CD4-positive, alpha-beta T cell treated with Interleukin-4 for 4 hours (primary cell): Measurements from ENCODE around the gene NPHS2.
"Not testable (repeated sequence)": the region's sequence is repeated elsewhere in the genome, so short reads cannot be mapped to it uniquely, and the experiment has no call there.

ENCODE experiments used
- DNase-seq: peaks from one replicate; pipeline ENCODE4 v3.0.0-alpha.2; 2020

Gene NPHS2

GRCh38 chr1:179545321-179545720, 30.4 kb downstream of the NPHS2 start:
- DNase-seq = no peak

- DNase-seq = no peak
Measured at GRCh38 chr1:179541774-179542173, 34.0 kb downstream of the NPHS2 start.

GRCh38 chr1:179530352-179530751, 45.4 kb downstream of the NPHS2 start:
- DNase-seq = no peak

GRCh38 chr1:179529482-179530195, 46.1 kb downstream of the NPHS2 start:
- DNase-seq = no peak

GRCh38 chr1:179518544-179518943, 57.2 kb downstream of the NPHS2 start:
- not testable (repeated sequence) for DNase-seq

- DNase-seq = no peak
Measured at GRCh38 chr1:179516976-179517705, 58.6 kb downstream of the NPHS2 start.

- DNase-seq = no peak
Measured at GRCh38 chr1:179510038-179510437, 65.7 kb downstream of the NPHS2 start.

- DNase-seq = no peak
Measured at GRCh38 chr1:179509384-179509783, 66.4 kb downstream of the NPHS2 start.

GRCh38 chr1:179506199-179506598, 69.5 kb downstream of the NPHS2 start:
- no peak for DNase-seq
